Activated CD8-positive, alpha-beta memory T cell treated with anti-CD3 and anti-CD28 coated beads, Interleukin-2, amount 50 U/mL, for 4 hours (primary cell): ENCODE results near the gene LLGL2.
"Not testable (repeated sequence)": the region's sequence is repeated elsewhere in the genome, so short reads cannot be mapped to it uniquely, and the experiment has no call there.

Source experiments
- DNase-seq: peaks from one replicate; pipeline ENCODE4 v3.0.0-alpha.2; 2020

LLGL2 gene

GRCh38 chr17:75572713-75573539 lies 47.4 kb downstream of the LLGL2 start:
- no peak for DNase-seq

GRCh38 chr17:75573540-75573957 lies 48.1 kb downstream of the LLGL2 start:
- DNase-seq = no peak

- DNase-seq = no peak
Observed at GRCh38 chr17:75573994-75574393, 48.5 kb downstream of the LLGL2 start.

- DNase-seq = no peak
Observed at GRCh38 chr17:75574404-75575036, 49.0 kb downstream of the LLGL2 start.

- DNase-seq = no peak
Observed at GRCh38 chr17:75575197-75575596, 49.7 kb downstream of the LLGL2 start.

GRCh38 chr17:75575728-75576127 lies 50.2 kb downstream of the LLGL2 start:
- DNase-seq = no peak

- no peak for DNase-seq
Observed at GRCh38 chr17:75576661-75577060, 51.2 kb downstream of the LLGL2 start.

GRCh38 chr17:75581121-75581725 lies 55.7 kb downstream of the LLGL2 start:
- peak; percentile 50 for DNase-seq

- not testable (repeated sequence) for DNase-seq
Observed at GRCh38 chr17:75583197-75583596, 57.7 kb downstream of the LLGL2 start.

- no peak for DNase-seq
Observed at GRCh38 chr17:75584849-75585175, 59.3 kb downstream of the LLGL2 start.

GRCh38 chr17:75587675-75588595 lies 62.4 kb downstream of the LLGL2 start, which contains the start of gene MYO15B:
TSS of gene MYO15B (plus strand) at chr17:75587800. CDS start at chr17:75588058, 258 bp downstream.
- peak; percentile 72 for DNase-seq

- DNase-seq = no peak
Observed at GRCh38 chr17:75588596-75589011, 63.1 kb downstream of the LLGL2 start.

- DNase-seq = peak; percentile 94
Observed at GRCh38 chr17:75589012-75589918, 63.8 kb downstream of the LLGL2 start.

- no peak for DNase-seq
Observed at GRCh38 chr17:75589919-75590303, 64.4 kb downstream of the LLGL2 start.

- no peak for DNase-seq
Observed at GRCh38 chr17:75590314-75590761, 64.8 kb downstream of the LLGL2 start.

- no peak for DNase-seq
Observed at GRCh38 chr17:75590849-75591721, 65.6 kb downstream of the LLGL2 start.

GRCh38 chr17:75591722-75592302 lies 66.3 kb downstream of the LLGL2 start:
- no peak for DNase-seq

- DNase-seq = no peak
Observed at GRCh38 chr17:75592348-75593020, 67.0 kb downstream of the LLGL2 start.

GRCh38 chr17:75593430-75593829 lies 67.9 kb downstream of the LLGL2 start:
- not testable (repeated sequence) for DNase-seq
